HG02840 (cell line): Measurements from ENCODE around the gene RPS24.

Source experiments
- ATAC-seq: cut with Tn5 transposase; IDR thresholded peaks from one replicate; pipeline ENCODE4 v1.9.1; 2021; ENCODE audit warnings: mild to moderate bottlenecking, moderate library complexity, moderate number of reproducible peaks; ENCODE audit not compliant: unreplicated experiment, low FRiP score

RPS24 gene

GRCh38 chr10:78081292-78081691 is 47.6 kb downstream of the RPS24 start:
- ATAC-seq: no peak

GRCh38 chr10:78082636-78083035 is 49.0 kb downstream of the RPS24 start:
- ATAC-seq: no peak
